ENCODE data around the gene SLC1A3.

Gene SLC1A3

GRCh38 chr5:36629729-36630128 lies 23.3 kb downstream of the SLC1A3 start:
- Histone ChIP-seq H3K9me3 (no peaks in the 10 kb centered on the region), H3K9ac (no peak overlapping the region), H3K4me2 (no peak overlapping the region), H3K27ac (no peak overlapping the region), H3K27me3 (no peaks in the 10 kb centered on the region), H3K4me3 (no peak overlapping the region), H4K20me1 (no peaks in the 10 kb centered on the region), H3K36me3 (no peaks in the 10 kb centered on the region), H3K4me1 (no peaks in the 10 kb centered on the region)
- TF ChIP-seq Cebpa-rat (IDR thresholded peaks at IDR 0.05) = no peak

- no peak overlapping the region for H3K27ac ChIP-seq
Observed at GRCh38 chr5:36630201-36631145, 24.1 kb downstream of the SLC1A3 start.

GRCh38 chr5:36631154-36631553 lies 24.7 kb downstream of the SLC1A3 start:
- Histone ChIP-seq H3K27ac (no peak overlapping the region), H3K36me3 (no peaks in the 10 kb centered on the region), H3K4me2 (no peak overlapping the region), H3K4me3 (no peak overlapping the region), H3K9me3 (no peaks in the 10 kb centered on the region), H3K27me3 (no peaks in the 10 kb centered on the region), H3K4me1 (no peaks in the 10 kb centered on the region), H4K20me1 (no peaks in the 10 kb centered on the region), H3K9ac (no peak overlapping the region)
- no peak for TF ChIP-seq Cebpa-rat (IDR thresholded peaks at IDR 0.05)

More at GRCh38 chr5:36630201-36631145, 24.1 kb downstream of the SLC1A3 start:
- Histone ChIP-seq H3K9ac (no peak overlapping the region), H3K36me3 (no peaks in the 10 kb centered on the region), H4K20me1 (no peaks in the 10 kb centered on the region), H3K27me3 (no peaks in the 10 kb centered on the region), H3K4me1 (no peaks in the 10 kb centered on the region), H3K4me2 (no peak overlapping the region), H3K4me3 (no peak overlapping the region), H3K9me3 (no peaks in the 10 kb centered on the region)
- no peak for TF ChIP-seq Cebpa-rat (IDR thresholded peaks at IDR 0.05)

- Histone ChIP-seq H4K20me1 (no peaks in the 10 kb centered on the region), H3K4me3 (no peak overlapping the region), H3K36me3 (no peaks in the 10 kb centered on the region), H3K4me2 (no peak overlapping the region), H3K27me3 (no peaks in the 10 kb centered on the region), H3K4me1 (no peaks in the 10 kb centered on the region), H3K9me3 (no peaks in the 10 kb centered on the region), H3K9ac (no peak overlapping the region), H3K27ac (no peak overlapping the region)
- no peak for TF ChIP-seq Cebpa-rat (IDR thresholded peaks at IDR 0.05)
Observed at GRCh38 chr5:36631620-36632362, 25.4 kb downstream of the SLC1A3 start.

GRCh38 chr5:36632363-36632664 lies 25.9 kb downstream of the SLC1A3 start:
- H3K4me1 ChIP-seq = no peaks in the 10 kb centered on the region
- H3K4me3 ChIP-seq = no peak overlapping the region

GRCh38 chr5:36635721-36636390 lies 29.4 kb downstream of the SLC1A3 start:
- TF ChIP-seq Cebpa-rat (IDR thresholded peaks at IDR 0.05) = no peak
- no peaks in the 10 kb centered on the region for H3K4me1 ChIP-seq
- no peak overlapping the region for H3K4me3 ChIP-seq
- H3K9ac ChIP-seq = no peak overlapping the region
- no peaks in the 10 kb centered on the region for H3K9me3 ChIP-seq
- H3K27me3 ChIP-seq = no peaks in the 10 kb centered on the region
- no peaks in the 10 kb centered on the region for H3K36me3 ChIP-seq
- no peaks in the 10 kb centered on the region for H4K20me1 ChIP-seq
- H3K4me2 ChIP-seq = no peak overlapping the region
- H3K27ac ChIP-seq = no peak overlapping the region

More at GRCh38 chr5:36632363-36632664, 25.9 kb downstream of the SLC1A3 start:
- Histone ChIP-seq H3K9me3 (no peaks in the 10 kb centered on the region), H4K20me1 (no peaks in the 10 kb centered on the region), H3K9ac (no peak overlapping the region), H3K27me3 (no peaks in the 10 kb centered on the region), H3K36me3 (no peaks in the 10 kb centered on the region), H3K4me2 (no peak overlapping the region), H3K27ac (no peak overlapping the region)
- TF ChIP-seq Cebpa-rat (IDR thresholded peaks at IDR 0.05) = no peak

GRCh38 chr5:36637101-36637500 lies 30.7 kb downstream of the SLC1A3 start:
- TF ChIP-seq Cebpa-rat (IDR thresholded peaks at IDR 0.05) = no peak
- no peaks in the 10 kb centered on the region for H4K20me1 ChIP-seq
- no peaks in the 10 kb centered on the region for H3K9me3 ChIP-seq
- no peak overlapping the region for H3K4me2 ChIP-seq
- H3K36me3 ChIP-seq = no peaks in the 10 kb centered on the region
- no peak overlapping the region for H3K9ac ChIP-seq
- H3K27ac ChIP-seq = no peak overlapping the region
- no peaks in the 10 kb centered on the region for H3K27me3 ChIP-seq
- no peaks in the 10 kb centered on the region for H3K4me1 ChIP-seq
- H3K4me3 ChIP-seq = no peak overlapping the region

GRCh38 chr5:36637516-36637915 lies 31.1 kb downstream of the SLC1A3 start:
- H3K4me1 ChIP-seq = no peaks in the 10 kb centered on the region
- H3K4me2 ChIP-seq = no peak overlapping the region
- H3K27ac ChIP-seq = no peak overlapping the region
- H3K27me3 ChIP-seq = no peaks in the 10 kb centered on the region
- no peak overlapping the region for H3K4me3 ChIP-seq
- H3K9me3 ChIP-seq = no peaks in the 10 kb centered on the region
- no peaks in the 10 kb centered on the region for H4K20me1 ChIP-seq
- no peak overlapping the region for H3K9ac ChIP-seq
- no peak for TF ChIP-seq Cebpa-rat (IDR thresholded peaks at IDR 0.05)
- no peaks in the 10 kb centered on the region for H3K36me3 ChIP-seq

- no peaks in the 10 kb centered on the region for H4K20me1 ChIP-seq
- H3K9ac ChIP-seq = no peak overlapping the region
- no peaks in the 10 kb centered on the region for H3K9me3 ChIP-seq
- TF ChIP-seq Cebpa-rat (IDR thresholded peaks at IDR 0.05) = no peak
- no peak overlapping the region for H3K4me2 ChIP-seq
- no peaks in the 10 kb centered on the region for H3K27me3 ChIP-seq
- H3K27ac ChIP-seq = no peak overlapping the region
- H3K4me3 ChIP-seq = no peak overlapping the region
- no peaks in the 10 kb centered on the region for H3K4me1 ChIP-seq
- no peaks in the 10 kb centered on the region for H3K36me3 ChIP-seq
Observed at GRCh38 chr5:36638056-36638455, 31.6 kb downstream of the SLC1A3 start.

GRCh38 chr5:36640949-36641348 lies 34.5 kb downstream of the SLC1A3 start:
- Histone ChIP-seq H3K36me3 (no peaks in the 10 kb centered on the region), H3K4me3 (no peak overlapping the region), H3K27ac (no peak overlapping the region), H3K9me3 (no peaks in the 10 kb centered on the region), H3K27me3 (no peaks in the 10 kb centered on the region), H3K9ac (no peak overlapping the region), H3K4me1 (no peaks in the 10 kb centered on the region), H4K20me1 (no peaks in the 10 kb centered on the region), H3K4me2 (no peak overlapping the region)
- no peak; the same call in 1 of the 2 replicates for TF ChIP-seq Cebpa-rat (IDR thresholded peaks at IDR 0.05)
